RCC 7860 (cell line): ENCODE measurements around the gene ALG10B.

Experiments
- DNase-seq: peaks from one replicate; pipeline ENCODE4 v3.0.0-alpha.2; 2015; ENCODE audit warnings: low spot score
- FAIRE-seq: peaks from 2 replicates; lab custom pipeline; 2012; peaks lifted over from hg19 to GRCh38; lab: Jason Lieb, UNC

Gene ALG10B

GRCh38 chr12:38373784-38374183 is 57.2 kb downstream of the ALG10B start:
- DNase-seq (no peak), FAIRE-seq (no peak)

GRCh38 chr12:38374751-38375150 is 58.2 kb downstream of the ALG10B start:
- DNase-seq (no peak), FAIRE-seq (no peak)
